MM.1S (cell line): ENCODE measurements around the gene ZCCHC24.
"Not testable (repeated sequence)": the region's sequence is repeated elsewhere in the genome, so short reads cannot be mapped to it uniquely, and the experiment has no call there.

ENCODE experiments used
- CTCF ChIP-seq: fragments of 300-600 bp; sonication (generic); IDR thresholded peaks from 2 replicates; pipeline ENCODE4 v1.5.1; 2016; ENCODE audit warnings: antibody characterized with exemption, low read length, mixed read lengths
- EZH2phosphoT487 ChIP-seq: fragments of 300-600 bp; sonication (generic); IDR thresholded peaks from 2 replicates; pipeline ENCODE4 v1.6.1; 2018; ENCODE audit warnings: antibody characterized with exemption, low read length

- not testable (repeated sequence) for TF ChIP-seq CTCF, EZH2phosphoT487
Observed at GRCh38 chr10:79447249-79447648, 1.8 kb upstream of the ZCCHC24 start.
